NB4 (cell line): Measurements from ENCODE around the gene NT5M.

Experiments used
- DNase-seq: peaks from one replicate; pipeline ENCODE4 v3.0.0; 2010; ENCODE audit warnings: low read depth
- H3K4me3 ChIP-seq: one replicate; pipeline ENCODE4 v1.5.1; 2011; ENCODE audit warnings: mild to moderate bottlenecking, low read depth, low read length, moderate library complexity
- MYC ChIP-seq: IDR thresholded peaks from 2 replicates; pipeline ENCODE4 v1.6.1; 2011; ENCODE audit warnings: low read depth, low read length
- POLR2A ChIP-seq: IDR thresholded peaks from 2 replicates; pipeline ENCODE4 v1.6.1; 2011; ENCODE audit warnings: mild to moderate bottlenecking; ENCODE audit not compliant: insufficient read length; ENCODE audit errors: extremely low read depth
- TF ChIP-seq, protein P1 (sequence below): IDR thresholded peaks from one replicate; pipeline ENCODE4 v1.5.1; 2012; ENCODE audit warnings: low read depth, low read length
- TF ChIP-seq, protein P2 (sequence below): IDR thresholded peaks from 2 replicates; pipeline ENCODE4 v1.6.1; 2011; ENCODE audit warnings: low read depth, low read length

The NT5M gene

GRCh38 chr17:17320911-17321220 lies 17.7 kb downstream of the NT5M start:
- no peak overlapping the region for H3K4me3 ChIP-seq
- no peak for DNase-seq
- TF ChIP-seq, protein P1, sequence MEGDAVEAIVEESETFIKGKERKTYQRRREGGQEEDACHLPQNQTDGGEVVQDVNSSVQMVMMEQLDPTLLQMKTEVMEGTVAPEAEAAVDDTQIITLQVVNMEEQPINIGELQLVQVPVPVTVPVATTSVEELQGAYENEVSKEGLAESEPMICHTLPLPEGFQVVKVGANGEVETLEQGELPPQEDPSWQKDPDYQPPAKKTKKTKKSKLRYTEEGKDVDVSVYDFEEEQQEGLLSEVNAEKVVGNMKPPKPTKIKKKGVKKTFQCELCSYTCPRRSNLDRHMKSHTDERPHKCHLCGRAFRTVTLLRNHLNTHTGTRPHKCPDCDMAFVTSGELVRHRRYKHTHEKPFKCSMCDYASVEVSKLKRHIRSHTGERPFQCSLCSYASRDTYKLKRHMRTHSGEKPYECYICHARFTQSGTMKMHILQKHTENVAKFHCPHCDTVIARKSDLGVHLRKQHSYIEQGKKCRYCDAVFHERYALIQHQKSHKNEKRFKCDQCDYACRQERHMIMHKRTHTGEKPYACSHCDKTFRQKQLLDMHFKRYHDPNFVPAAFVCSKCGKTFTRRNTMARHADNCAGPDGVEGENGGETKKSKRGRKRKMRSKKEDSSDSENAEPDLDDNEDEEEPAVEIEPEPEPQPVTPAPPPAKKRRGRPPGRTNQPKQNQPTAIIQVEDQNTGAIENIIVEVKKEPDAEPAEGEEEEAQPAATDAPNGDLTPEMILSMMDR: no peak
- TF ChIP-seq, protein P2, sequence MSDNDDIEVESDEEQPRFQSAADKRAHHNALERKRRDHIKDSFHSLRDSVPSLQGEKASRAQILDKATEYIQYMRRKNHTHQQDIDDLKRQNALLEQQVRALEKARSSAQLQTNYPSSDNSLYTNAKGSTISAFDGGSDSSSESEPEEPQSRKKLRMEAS: no peak
- TF ChIP-seq MYC: no peak
- no peak for TF ChIP-seq POLR2A

GRCh38 chr17:17321356-17322025 lies 18.3 kb downstream of the NT5M start:
- TF ChIP-seq, protein P1: no peak
- TF ChIP-seq, protein P2: no peak
- H3K4me3 ChIP-seq: no peak overlapping the region
- DNase-seq: no peak

DNA sequence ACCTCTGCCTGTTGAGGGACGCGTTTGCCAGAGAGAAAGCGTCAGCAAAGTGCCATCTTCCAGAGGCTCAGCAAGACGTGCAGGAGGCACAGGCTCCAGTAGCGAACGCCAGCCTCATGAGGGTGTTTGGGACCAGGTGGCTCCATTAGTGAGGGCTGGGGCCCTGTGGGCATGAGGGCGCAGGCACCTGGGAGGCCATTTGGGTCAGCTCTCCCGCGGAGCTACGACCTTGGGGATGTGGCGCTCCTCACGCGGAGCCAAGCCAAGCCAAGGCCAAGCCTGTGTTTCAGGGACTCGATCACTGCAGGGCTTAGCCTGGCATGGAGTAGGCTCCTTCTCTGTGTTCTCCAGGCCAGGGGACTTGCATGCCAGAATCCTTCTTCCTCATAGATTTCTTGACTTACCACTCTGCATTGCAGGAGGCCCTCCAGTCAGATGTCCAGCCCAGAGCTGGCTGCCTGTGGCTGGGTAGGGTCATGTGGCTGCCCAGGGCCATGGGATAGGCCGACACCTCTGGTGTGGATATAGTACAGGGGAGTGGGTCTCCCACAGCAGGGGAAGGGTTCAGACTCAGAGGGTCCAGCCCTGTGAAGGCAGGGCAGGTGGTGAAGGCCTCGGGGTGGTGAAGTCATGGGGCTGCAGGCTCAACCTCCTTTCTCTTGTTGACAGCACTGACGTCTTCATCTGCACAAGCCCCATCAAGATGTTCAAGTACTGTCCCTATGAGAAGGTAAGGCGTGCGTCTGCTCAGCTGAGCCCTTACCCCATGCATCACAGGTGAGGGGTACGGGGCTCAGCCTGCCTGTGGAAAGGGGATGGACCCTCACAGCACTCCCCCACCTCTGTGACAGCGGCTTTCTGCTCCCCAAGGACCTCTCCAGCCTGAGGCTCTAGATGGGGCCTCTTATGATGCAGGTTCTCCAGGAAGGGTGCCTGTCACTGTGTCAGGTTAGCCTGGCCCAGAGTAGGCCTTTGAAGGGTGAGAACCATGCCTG lies 19.6 kb downstream of the NT5M start:
- no peak overlapping the region for H3K4me3 ChIP-seq
- DNase-seq: no peak
- TF ChIP-seq POLR2A (no peak), MYC (no peak)
- TF ChIP-seq, protein P1: no peak
- TF ChIP-seq, protein P2: no peak

DNA sequence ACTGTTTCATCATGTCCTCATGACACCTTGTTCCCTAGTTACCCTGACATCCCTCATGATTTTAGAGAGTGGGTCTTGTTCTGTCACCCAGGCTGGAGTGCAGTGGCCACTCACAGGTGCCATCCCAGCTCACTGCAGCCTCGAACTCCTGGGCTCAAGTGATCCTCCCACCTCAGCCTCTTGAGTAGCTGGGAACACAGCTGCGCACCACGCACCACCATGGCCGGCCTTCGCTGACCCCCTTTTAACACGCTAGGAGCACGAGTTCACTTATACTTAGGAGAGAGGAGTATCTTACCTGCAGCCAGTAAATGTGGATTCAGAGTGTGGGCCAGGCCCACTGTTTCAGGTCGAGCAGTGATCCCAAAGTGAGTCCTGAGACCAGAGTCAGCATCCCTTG lies 21.4 kb downstream of the NT5M start:
- no peak overlapping the region for H3K4me3 ChIP-seq
- TF ChIP-seq MYC: no peak
- TF ChIP-seq, protein P2: no peak
- TF ChIP-seq, protein P1: no peak
- TF ChIP-seq POLR2A: no peak
- DNase-seq: no peak

DNA sequence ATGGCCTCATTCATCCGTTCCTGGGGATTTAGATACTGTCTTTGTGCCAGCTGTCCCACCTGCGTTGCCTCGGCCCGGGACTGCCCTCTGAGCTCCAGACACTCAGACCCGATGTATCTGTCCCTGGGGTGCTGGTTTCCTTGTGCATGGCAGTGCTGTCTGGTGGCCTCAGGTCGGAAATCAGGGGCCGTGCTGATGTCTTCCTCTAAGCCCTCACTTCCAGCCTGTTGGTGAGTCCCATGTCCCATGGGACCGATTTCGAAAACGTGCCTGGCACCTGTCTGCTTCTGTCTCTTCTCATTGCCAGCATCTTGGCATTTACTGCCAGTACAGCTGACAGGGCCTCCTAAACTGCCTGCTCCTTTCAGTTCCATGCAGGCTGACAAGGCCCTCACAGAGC lies 22.1 kb downstream of the NT5M start:
- no peak for DNase-seq
- TF ChIP-seq, protein P2: no peak
- TF ChIP-seq MYC: no peak
- TF ChIP-seq, protein P1: no peak
- no peak for TF ChIP-seq POLR2A
- no peak overlapping the region for H3K4me3 ChIP-seq
